Uterus (tissue), 4 donors: ENCODE data around the gene GSG1L. TPM values are rescaled to one million over a fixed set of nuclear protein-coding genes. Genes with fewer than 3 reads are reported as not detected.

Experiments
- DNase-seq, 2 donors: peaks; one replicate each; pipeline ENCODE4 v3.0.0-alpha.2; 2019 to 2020
- H3K27ac ChIP-seq, 2 donors: fragments of 200-600 bp; sonication (generic); 1 replicate in 1 of 2; 2 replicates in 1 of 2; pipeline ENCODE4 v1.5.1; 2016 to 2018
- H3K27me3 ChIP-seq, 2 donors: fragments of 200-600 bp; sonication (generic); one replicate each; pipeline ENCODE4 v1.5.1; 2018 to 2019; ENCODE audit warnings: control low read depth in 1 of 2
- H3K36me3 ChIP-seq, 2 donors: fragments of 200-600 bp; sonication (generic); one replicate each; pipeline ENCODE4 v1.5.1; 2019; ENCODE audit warnings: control low read depth in 1 of 2
- H3K4me1 ChIP-seq, 2 donors: fragments of 200-600 bp; sonication (generic); one replicate each; pipeline ENCODE4 v1.5.1; 2018 to 2019; ENCODE audit warnings: control low read depth in 1 of 2
- H3K4me3 ChIP-seq, 2 donors: fragments of 200-600 bp; sonication (generic); 1 replicate in 1 of 2; 2 replicates in 1 of 2; pipeline ENCODE4 v1.5.1; 2018 to 2019; ENCODE audit warnings: mild to moderate bottlenecking in 1 of 2
- H3K9me3 ChIP-seq, 2 donors: fragments of 200-600 bp; sonication (generic); one replicate each; pipeline ENCODE4 v1.5.1; 2019; ENCODE audit warnings: control low read depth in 1 of 2
- POLR2A ChIP-seq, 2 donors: fragments of 450-650 bp; IDR thresholded peaks; one replicate each; pipeline ENCODE4 v1.6.1; 2016; ENCODE audit warnings: antibody characterized with exemption in 2 of 2, mild to moderate bottlenecking in 1 of 2, moderate library complexity in 1 of 2
- intact Hi-C: fragments of 100-400 bp; cut with DNase I; formaldehyde crosslinking; loops from one replicate; pipeline ENCODE4 v1.15.1; 2023; ENCODE audit warnings: low total_unique reads
- total RNA-seq, 4 donors: library from RNA; depleted of rRNA in 3 of 4; stranded (reverse); fragments of >200 nt in 3 of 4; gene quantifications; one replicate each; pipeline versions ENCODE4 v1.1.0 to v1.2.4, GENCODE V29; 2014 to 2023
- TF ChIP-seq, protein P1 (sequence below), 4 experiments: fragments of 200-600 bp in 2 of 4; fragments of 450-650 bp in 2 of 4; sonication (generic) in 2 of 4; IDR thresholded peaks; one replicate each; pipeline ENCODE4 v1.5.1; 2016 to 2019; ENCODE audit warnings: antibody characterized with exemption in 4 of 4, mild to moderate bottlenecking in 2 of 4, moderate library complexity in 1 of 4
- donor health status: DM: yes; HTN: yes; CAD: no.

GSG1L gene
- total RNA-seq, 4 donors from 2014 or later, result 0.24 to 0.35 TPM; not detected in 2

DNA sequence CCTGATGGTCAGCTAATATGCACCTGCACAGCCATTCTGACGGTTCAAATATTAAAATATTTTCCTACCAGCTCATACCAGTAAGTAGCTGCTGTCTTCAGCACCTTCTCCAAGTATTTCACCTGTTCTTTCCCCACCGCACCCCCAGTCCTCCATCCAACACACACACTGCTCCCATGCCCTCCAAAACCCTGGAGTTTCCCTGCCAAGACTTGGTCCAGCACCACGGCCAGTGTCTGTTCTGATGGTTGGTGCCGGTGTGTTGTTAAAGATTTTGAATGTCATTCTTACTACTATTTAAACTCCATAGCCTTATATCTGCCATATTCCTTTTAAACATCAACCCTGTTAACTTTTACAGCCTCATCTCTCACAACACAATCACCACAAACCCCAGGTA, 142.4 kb downstream of the GSG1L start:
- Histone ChIP-seq H3K4me3 (no peak overlapping the region), H3K9me3 (no peaks in the 10 kb centered on the region), H3K36me3 (no peaks in the 10 kb centered on the region), H3K4me1 (no peaks in the 10 kb centered on the region), H3K27me3 (no peaks in the 10 kb centered on the region), H3K27ac (no peak overlapping the region)
- no peak for DNase-seq
- intact Hi-C loops, result no loop called here
- TF ChIP-seq, protein P1, sequence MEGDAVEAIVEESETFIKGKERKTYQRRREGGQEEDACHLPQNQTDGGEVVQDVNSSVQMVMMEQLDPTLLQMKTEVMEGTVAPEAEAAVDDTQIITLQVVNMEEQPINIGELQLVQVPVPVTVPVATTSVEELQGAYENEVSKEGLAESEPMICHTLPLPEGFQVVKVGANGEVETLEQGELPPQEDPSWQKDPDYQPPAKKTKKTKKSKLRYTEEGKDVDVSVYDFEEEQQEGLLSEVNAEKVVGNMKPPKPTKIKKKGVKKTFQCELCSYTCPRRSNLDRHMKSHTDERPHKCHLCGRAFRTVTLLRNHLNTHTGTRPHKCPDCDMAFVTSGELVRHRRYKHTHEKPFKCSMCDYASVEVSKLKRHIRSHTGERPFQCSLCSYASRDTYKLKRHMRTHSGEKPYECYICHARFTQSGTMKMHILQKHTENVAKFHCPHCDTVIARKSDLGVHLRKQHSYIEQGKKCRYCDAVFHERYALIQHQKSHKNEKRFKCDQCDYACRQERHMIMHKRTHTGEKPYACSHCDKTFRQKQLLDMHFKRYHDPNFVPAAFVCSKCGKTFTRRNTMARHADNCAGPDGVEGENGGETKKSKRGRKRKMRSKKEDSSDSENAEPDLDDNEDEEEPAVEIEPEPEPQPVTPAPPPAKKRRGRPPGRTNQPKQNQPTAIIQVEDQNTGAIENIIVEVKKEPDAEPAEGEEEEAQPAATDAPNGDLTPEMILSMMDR (IDR thresholded peaks at IDR 0.05), result no peak
- TF ChIP-seq POLR2A (IDR thresholded peaks at IDR 0.05), result no peak

DNA sequence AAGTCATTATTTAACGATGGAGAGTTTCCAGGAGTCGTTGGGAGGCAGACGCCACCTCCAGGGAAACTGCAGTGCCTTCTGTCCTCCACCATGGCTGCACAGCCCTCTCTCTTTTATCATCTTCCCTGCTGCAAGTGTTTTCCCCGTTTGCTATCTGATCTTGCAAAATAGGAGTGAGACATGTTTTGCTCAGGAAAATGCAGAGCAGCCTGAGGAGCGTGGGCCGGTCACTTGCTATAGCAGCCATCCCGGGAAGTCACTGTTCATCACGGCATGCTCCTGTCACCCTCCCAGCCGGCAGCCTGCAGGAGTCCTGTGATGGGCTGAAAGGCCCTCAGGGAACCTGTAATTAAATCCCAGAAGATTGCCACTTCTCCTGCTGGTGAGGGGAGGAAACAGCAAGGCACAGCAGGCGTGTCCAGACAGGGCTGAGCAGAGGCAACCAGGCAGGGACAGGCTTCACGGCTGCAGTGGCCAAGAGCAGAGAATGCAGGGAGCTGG, 143.1 kb downstream of the GSG1L start:
- Histone ChIP-seq H3K27ac (no peak overlapping the region), H3K4me1 (no peaks in the 10 kb centered on the region), H3K9me3 (no peaks in the 10 kb centered on the region), H3K4me3 (no peak overlapping the region), H3K36me3 (no peaks in the 10 kb centered on the region), H3K27me3 (no peaks in the 10 kb centered on the region)
- intact Hi-C loops, result no loop called here
- DNase-seq, result no peak
- no peak for TF ChIP-seq POLR2A (IDR thresholded peaks at IDR 0.05)
- TF ChIP-seq, protein P1 (IDR thresholded peaks at IDR 0.05), result no peak

DNA sequence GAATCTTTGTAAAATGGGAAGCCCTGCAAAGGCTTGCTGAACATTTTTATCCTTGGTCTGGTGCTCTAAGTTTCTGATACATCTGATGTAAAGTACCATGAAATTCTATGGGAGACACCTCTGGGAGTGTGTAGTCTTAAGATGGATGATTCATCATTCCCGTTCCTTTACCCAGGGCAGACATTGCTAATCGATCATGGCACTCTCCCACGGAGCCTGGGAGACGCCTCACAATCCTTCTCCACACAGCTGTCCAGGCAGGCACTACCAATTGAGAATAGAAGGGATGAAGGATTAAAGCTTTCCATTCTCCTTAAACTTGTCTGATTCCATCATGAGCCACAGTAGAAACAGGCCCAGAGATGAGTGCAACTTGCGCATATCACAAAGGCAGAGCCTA, 144.8 kb downstream of the GSG1L start:
- no peak for TF ChIP-seq POLR2A (IDR thresholded peaks at IDR 0.05)
- TF ChIP-seq, protein P1 (IDR thresholded peaks at IDR 0.05), result no peak
- H3K4me1 ChIP-seq, result no peaks in the 10 kb centered on the region
- intact Hi-C loops, result no loop called here
- no peaks in the 10 kb centered on the region for H3K9me3 ChIP-seq
- no peaks in the 10 kb centered on the region for H3K36me3 ChIP-seq
- no peak overlapping the region for H3K4me3 ChIP-seq
- no peak for DNase-seq
- no peaks in the 10 kb centered on the region for H3K27me3 ChIP-seq
- no peak overlapping the region for H3K27ac ChIP-seq

DNA sequence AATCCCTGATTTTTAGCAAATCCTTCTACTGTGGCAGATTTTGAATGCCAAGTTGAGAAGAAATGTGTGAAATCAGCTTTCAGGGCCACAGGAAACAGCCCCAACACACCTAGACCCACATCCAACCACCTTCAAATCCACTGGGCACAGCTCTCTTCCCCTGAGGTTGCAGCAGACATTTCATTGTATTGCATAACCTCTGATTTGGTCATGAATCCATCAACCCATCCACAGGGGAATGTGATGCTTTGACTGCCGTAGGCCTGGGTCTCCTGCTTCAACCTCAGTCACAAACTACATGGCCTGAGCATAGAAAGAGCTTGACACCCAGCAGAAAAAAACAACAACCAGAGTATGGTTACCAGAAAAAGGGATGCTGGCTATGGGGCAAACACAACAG, 145.6 kb downstream of the GSG1L start:
- no peak for TF ChIP-seq POLR2A (IDR thresholded peaks at IDR 0.05)
- TF ChIP-seq, protein P1 (IDR thresholded peaks at IDR 0.05), result no peak
- no peak for DNase-seq
- Histone ChIP-seq H3K4me1 (no peaks in the 10 kb centered on the region), H3K27ac (no peak overlapping the region), H3K27me3 (no peaks in the 10 kb centered on the region), H3K4me3 (no peak overlapping the region), H3K9me3 (no peaks in the 10 kb centered on the region), H3K36me3 (no peaks in the 10 kb centered on the region)
- intact Hi-C loops, result no loop called here

DNA sequence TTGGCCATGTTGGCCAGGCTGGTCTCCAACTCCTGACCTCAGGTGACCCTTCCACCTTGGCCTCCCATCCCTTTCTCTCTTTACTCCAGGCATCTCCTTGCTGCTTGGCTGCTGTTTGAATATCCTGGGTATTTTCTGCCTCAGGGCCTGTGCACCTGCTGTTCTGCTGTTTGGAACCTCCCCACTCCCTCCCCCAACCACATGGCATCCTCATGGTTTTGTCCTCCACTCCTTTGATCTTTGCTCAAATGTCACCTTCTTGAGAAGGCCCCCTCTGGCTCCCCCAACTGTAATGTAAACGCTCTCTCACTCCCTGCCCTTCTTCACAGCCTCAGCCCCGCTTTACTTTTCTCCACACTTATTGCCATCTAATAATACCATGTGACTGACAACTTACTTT, 152.0 kb downstream of the GSG1L start:
- DNase-seq, result no peak
- no peaks in the 10 kb centered on the region for H3K9me3 ChIP-seq
- H3K36me3 ChIP-seq, result no peaks in the 10 kb centered on the region
- H3K4me1 ChIP-seq, result no peaks in the 10 kb centered on the region
- no peak overlapping the region for H3K4me3 ChIP-seq
- no peak overlapping the region for H3K27ac ChIP-seq
- no peak for TF ChIP-seq POLR2A (IDR thresholded peaks at IDR 0.05)
- TF ChIP-seq, protein P1 (IDR thresholded peaks at IDR 0.05), result no peak
- H3K27me3 ChIP-seq, result no peaks in the 10 kb centered on the region
- intact Hi-C loops, result no loop called here
